ENCODE results near the gene ZBED6. TPM values are rescaled to one million over a fixed set of nuclear protein-coding genes. Genes with fewer than 3 reads are reported as not detected.

The ZBED6 gene
- total RNA-seq, 2 experiments from 2014 or later: 12.2 to 32.1 TPM

GRCh38 chr1:203764105-203765028, 31.1 kb upstream of the ZBED6 start:
- intact Hi-C loops (cut with micrococcal nuclease; ENCODE audit: unreplicated experiment): loop anchor here (1.0 to 10.0 kb wide), 7 partner anchors 10 to 760 kb away; partner anchors contain the start of gene ATP2B4
- no peak for TF ChIP-seq EZH2phosphoT487 (IDR thresholded peaks at IDR 0.05; ENCODE audit: borderline replicate concordance, low read depth, low read length)
- TF ChIP-seq CTCF (conservative IDR thresholded peaks at IDR 0.05; ENCODE audit: low read length): no peak
- DNase-seq (ENCODE audit: low spot score): peak; percentile 59
- peak overlapping the region; percentile 50 for H2AFZ ChIP-seq (ENCODE audit: low read length)
- H3K36me3 ChIP-seq (ENCODE audit: insufficient read depth, low read length): peaks cover 21% of the 10 kb centered on the region
- H3K9me2 ChIP-seq (ENCODE audit: insufficient read depth, low read length): no peaks in the 10 kb centered on the region
- peak overlapping the region; percentile 81 for H3K4me3 ChIP-seq (ENCODE audit: low read depth, low read length, poor library complexity, severe bottlenecking)
- ChIA-PET CTCF (ENCODE audit: unreplicated experiment) (interaction anchor here (0.5 to 1.0 kb wide), 3 partner anchors 11 to 46 kb away, joined by 3 to 5 read pairs (median 3); no protein-coding TSS in a partner anchor), POLR2A (interaction anchor here (0.6 to 4.3 kb wide), 26 partner anchors 9 to 745 kb away, joined by 3 to 84 read pairs (median 4); partner anchors contain the start of gene ATP2B4)
- BruUV-seq (replicated peaks): TSS peak; percentile 98
- H3K4me2 ChIP-seq (ENCODE audit: low read length): peak overlapping the region; percentile 87
- no peaks in the 10 kb centered on the region for H4K20me1 ChIP-seq (ENCODE audit: insufficient read depth, low read length)
- H3K4me1 ChIP-seq (ENCODE audit: insufficient read depth, low read length, poor library complexity, severe bottlenecking): peaks cover 62% of the 10 kb centered on the region
- no peaks in the 10 kb centered on the region for H3K9me3 ChIP-seq (ENCODE audit: low read length)
- H3K79me2 ChIP-seq (ENCODE audit: insufficient read depth, low read depth, low read length): peaks cover 39% of the 10 kb centered on the region
- peak overlapping the region; percentile 98 for H3K27ac ChIP-seq (ENCODE audit: low read depth, low read length, poor library complexity, severe bottlenecking)

GRCh38 chr1:203765029-203765837, 30.2 kb upstream of the ZBED6 start, which contains the start of gene LAX1:
Gene LAX1, plus strand, starts transcription at chr1:203765183. Its CDS starts 383 bp downstream, at chr1:203765566.
- Histone ChIP-seq H3K27ac (ENCODE audit: low read depth, low read length, poor library complexity, severe bottlenecking) (peak within 1 kb of the TSS; percentile 98), H3K4me1 (ENCODE audit: insufficient read depth, low read length, poor library complexity, severe bottlenecking) (peaks cover 54% of the 10 kb centered on the region), H3K36me3 (ENCODE audit: insufficient read depth, low read length) (peaks cover 26% of the 10 kb centered on the region), H3K9me2 (ENCODE audit: insufficient read depth, low read length) (no peaks in the 10 kb centered on the region), H2AFZ (ENCODE audit: low read length) (peak within 1 kb of the TSS; percentile 50), H3K79me2 (ENCODE audit: insufficient read depth, low read depth, low read length) (peaks cover 39% of the 10 kb centered on the region), H3K4me3 (ENCODE audit: low read depth, low read length, poor library complexity, severe bottlenecking) (peak within 1 kb of the TSS; percentile 81), H3K9me3 (ENCODE audit: low read length) (no peaks in the 10 kb centered on the region), H3K4me2 (ENCODE audit: low read length) (peak within 1 kb of the TSS; percentile 87), H4K20me1 (ENCODE audit: insufficient read depth, low read length) (no peaks in the 10 kb centered on the region)
- CTCF ChIA-PET (ENCODE audit: unreplicated experiment): interaction anchor here (1.0 to 1.2 kb wide), 3 partner anchors 12 to 91 kb away, joined by 3 to 4 read pairs (median 3); no protein-coding TSS in a partner anchor
- peak; percentile 54; the same call in 1 of the 2 replicates for TF ChIP-seq CTCF (conservative IDR thresholded peaks at IDR 0.05; ENCODE audit: low read length)
- no peak for TF ChIP-seq EZH2phosphoT487 (IDR thresholded peaks at IDR 0.05; ENCODE audit: borderline replicate concordance, low read depth, low read length)
- peak; percentile 95 for DNase-seq (ENCODE audit: low spot score)
- intact Hi-C loops (cut with micrococcal nuclease; ENCODE audit: unreplicated experiment): loop anchor here (1.0 to 10.0 kb wide), 6 partner anchors 11 to 760 kb away; partner anchors contain the start of gene ATP2B4
- TSS peak; percentile 87 for BruUV-seq (replicated peaks)
- POLR2A ChIA-PET: interaction anchor here (0.6 to 4.3 kb wide), 23 partner anchors 11 to 751 kb away, joined by 3 to 84 read pairs (median 4); partner anchors contain the start of genes ATP2B4 and MDM4

Data from OCI-LY7 (cell line).